ENCODE data around the gene SMOC2. TPM values are rescaled to one million over a fixed set of nuclear protein-coding genes. Genes with fewer than 3 reads are reported as not detected.

SMOC2 gene
- total RNA-seq, 1 donor = 0.36 TPM

DNA sequence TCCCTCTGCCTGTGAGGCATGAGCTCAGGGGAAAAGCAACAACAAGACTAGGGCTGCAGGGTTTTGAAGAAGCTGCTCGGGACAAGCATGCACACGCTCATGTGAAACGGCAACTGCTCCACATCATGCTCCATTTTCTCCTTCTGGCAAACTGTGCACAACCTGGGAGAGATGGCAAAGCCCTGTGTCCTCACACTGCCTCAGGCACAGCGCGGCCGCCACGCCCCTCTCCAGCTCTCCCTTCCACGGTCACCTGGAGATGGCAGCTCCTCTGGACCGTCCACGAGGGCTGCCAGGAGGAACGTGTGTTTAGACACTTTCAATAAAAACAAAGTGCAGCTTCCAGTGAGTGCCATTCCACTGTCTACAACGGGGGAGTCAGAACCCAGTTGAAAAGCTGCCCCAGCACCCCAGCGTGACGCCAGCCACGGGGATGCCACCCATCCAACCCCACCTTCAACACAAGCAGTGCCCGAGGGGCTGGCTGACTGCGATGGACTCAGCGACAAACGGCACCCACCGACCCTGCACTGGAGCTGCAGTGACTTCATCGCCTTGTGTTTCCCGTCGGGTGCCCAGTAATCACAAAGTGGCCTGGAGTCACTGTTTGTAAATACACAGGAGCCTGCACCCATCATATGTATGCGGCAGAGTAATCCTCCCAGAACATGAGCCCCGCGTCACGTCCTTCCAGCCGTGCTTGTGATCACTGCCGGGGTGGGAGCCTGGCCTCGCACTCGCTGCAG, 16.1 kb downstream of the SMOC2 start:
- Histone ChIP-seq H3K36me3 (ENCODE audit: insufficient read depth, low read length) (no peaks in the 10 kb centered on the region), H3K4me2 (ENCODE audit: insufficient read depth, low read length) (no peak overlapping the region), H3K79me2 (ENCODE audit: insufficient read depth, low read length) (no peaks in the 10 kb centered on the region), H3K4me1 (ENCODE audit: insufficient read depth, low read length) (no peaks in the 10 kb centered on the region), H3K27ac (ENCODE audit: low read depth, low read length) (no peak overlapping the region), H3K9me3 (ENCODE audit: low read depth, low read length) (no peaks in the 10 kb centered on the region), H4K20me1 (ENCODE audit: insufficient read depth, low read length) (no peaks in the 10 kb centered on the region), H3K4me3 (ENCODE audit: insufficient read depth, low read length) (no peak overlapping the region), H2AFZ (ENCODE audit: low read length) (no peak overlapping the region), H3K27me3 (ENCODE audit: insufficient read depth, low read length) (no peaks in the 10 kb centered on the region)
- TF ChIP-seq CTCF (IDR thresholded peaks at IDR 0.05; ENCODE audit: extremely low read depth, low read depth, low read length) = no peak
- no peak for DNase-seq (ENCODE audit: insufficient read length, low spot score, missing footprints)

GRCh38 chr6:168457653-168457934, 16.6 kb downstream of the SMOC2 start:
- Histone ChIP-seq H3K4me2 (ENCODE audit: insufficient read depth, low read length) (no peak overlapping the region), H3K4me3 (ENCODE audit: insufficient read depth, low read length) (no peak overlapping the region), H4K20me1 (ENCODE audit: insufficient read depth, low read length) (no peaks in the 10 kb centered on the region), H3K4me1 (ENCODE audit: insufficient read depth, low read length) (no peaks in the 10 kb centered on the region), H3K36me3 (ENCODE audit: insufficient read depth, low read length) (no peaks in the 10 kb centered on the region), H3K79me2 (ENCODE audit: insufficient read depth, low read length) (no peaks in the 10 kb centered on the region), H3K27ac (ENCODE audit: low read depth, low read length) (no peak overlapping the region), H3K27me3 (ENCODE audit: insufficient read depth, low read length) (no peaks in the 10 kb centered on the region), H2AFZ (ENCODE audit: low read length) (no peak overlapping the region), H3K9me3 (ENCODE audit: low read depth, low read length) (no peaks in the 10 kb centered on the region)
- no peak for DNase-seq (ENCODE audit: insufficient read length, low spot score, missing footprints)
- TF ChIP-seq CTCF (IDR thresholded peaks at IDR 0.05; ENCODE audit: extremely low read depth, low read depth, low read length) = no peak

DNA sequence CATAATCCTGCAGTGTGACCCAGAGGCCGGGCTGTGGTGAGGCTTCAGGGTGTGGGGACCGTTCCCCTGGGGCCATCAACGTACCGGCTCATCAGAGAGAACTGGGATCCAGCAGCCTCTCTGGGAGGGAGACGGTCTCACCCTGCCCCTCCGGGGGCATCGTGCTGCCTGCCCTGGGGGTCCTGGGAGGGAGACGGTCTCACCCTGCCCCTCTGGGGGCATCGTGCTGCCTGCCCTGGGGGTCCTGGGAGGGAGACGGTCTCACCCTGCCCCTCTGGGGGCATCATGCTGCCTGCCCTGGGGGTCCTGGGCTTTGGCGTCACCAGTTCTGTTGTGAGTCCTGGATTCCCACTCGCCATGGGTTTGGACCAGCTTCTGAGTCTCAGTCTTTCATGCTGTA, 17.1 kb downstream of the SMOC2 start:
- H3K4me2 ChIP-seq (ENCODE audit: insufficient read depth, low read length) = no peak overlapping the region
- H3K79me2 ChIP-seq (ENCODE audit: insufficient read depth, low read length) = no peaks in the 10 kb centered on the region
- H3K27me3 ChIP-seq (ENCODE audit: insufficient read depth, low read length) = no peaks in the 10 kb centered on the region
- no peaks in the 10 kb centered on the region for H4K20me1 ChIP-seq (ENCODE audit: insufficient read depth, low read length)
- H3K4me3 ChIP-seq (ENCODE audit: insufficient read depth, low read length) = no peak overlapping the region
- no peak overlapping the region for H2AFZ ChIP-seq (ENCODE audit: low read length)
- no peak for TF ChIP-seq CTCF (IDR thresholded peaks at IDR 0.05; ENCODE audit: extremely low read depth, low read depth, low read length)
- H3K27ac ChIP-seq (ENCODE audit: low read depth, low read length) = no peak overlapping the region
- no peak for DNase-seq (ENCODE audit: insufficient read length, low spot score, missing footprints)
- no peaks in the 10 kb centered on the region for H3K9me3 ChIP-seq (ENCODE audit: low read depth, low read length)
- no peaks in the 10 kb centered on the region for H3K36me3 ChIP-seq (ENCODE audit: insufficient read depth, low read length)
- no peaks in the 10 kb centered on the region for H3K4me1 ChIP-seq (ENCODE audit: insufficient read depth, low read length)

DNA sequence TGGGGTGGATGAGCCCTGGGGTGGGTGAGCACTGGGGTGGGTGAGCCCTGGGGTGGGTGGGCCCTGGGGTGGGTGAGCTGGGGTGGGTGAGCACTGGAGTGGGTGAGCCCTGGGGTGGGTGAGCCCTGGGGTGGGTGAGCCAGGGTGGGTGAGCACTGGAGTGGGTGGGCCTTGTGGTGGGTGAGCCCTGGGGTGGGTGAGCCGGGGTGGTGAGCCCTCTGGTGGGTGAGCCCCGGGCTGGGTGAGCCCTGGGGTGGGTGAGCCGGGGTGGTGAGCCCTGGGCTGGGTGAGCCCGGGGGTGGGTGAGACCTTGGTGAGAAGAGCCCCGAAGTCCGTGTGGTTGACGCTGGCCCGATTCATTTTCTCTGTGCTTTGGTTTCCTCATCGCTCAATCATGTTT, 18.6 kb downstream of the SMOC2 start:
- H3K27ac ChIP-seq (ENCODE audit: low read depth, low read length) = no peak overlapping the region
- no peak for TF ChIP-seq CTCF (IDR thresholded peaks at IDR 0.05; ENCODE audit: extremely low read depth, low read depth, low read length)

More for the DNA sequence above, 18.6 kb downstream of the SMOC2 start:
- Histone ChIP-seq H3K79me2 (ENCODE audit: insufficient read depth, low read length) (no peaks in the 10 kb centered on the region), H3K27me3 (ENCODE audit: insufficient read depth, low read length) (no peaks in the 10 kb centered on the region), H3K4me3 (ENCODE audit: insufficient read depth, low read length) (no peak overlapping the region), H3K4me2 (ENCODE audit: insufficient read depth, low read length) (no peak overlapping the region), H3K4me1 (ENCODE audit: insufficient read depth, low read length) (no peaks in the 10 kb centered on the region), H3K36me3 (ENCODE audit: insufficient read depth, low read length) (no peaks in the 10 kb centered on the region), H3K9me3 (ENCODE audit: low read depth, low read length) (no peaks in the 10 kb centered on the region), H2AFZ (ENCODE audit: low read length) (no peak overlapping the region), H4K20me1 (ENCODE audit: insufficient read depth, low read length) (no peaks in the 10 kb centered on the region)
- no peak for DNase-seq (ENCODE audit: insufficient read length, low spot score, missing footprints)
